IMR-90 (cell line): ENCODE data around the gene RNF144A. TPM values are rescaled to one million over a fixed set of nuclear protein-coding genes. Genes with fewer than 3 reads are reported as not detected.

Experiments used
- ATAC-seq: fragments of 200-7000 bp; cut with Tn5 transposase; 2 replicates; pipeline ENCODE4 v1.9.1; 2020; ENCODE audit warnings: low read depth, mild to moderate bottlenecking, moderate library complexity
- BruUV-seq: library from RNA; stranded (reverse); fragments of 400-500 nt; replicated peaks from 2 replicates; lab custom pipeline; 2021; lab: Mats Ljungman, UMichigan
- CTCF ChIA-PET: fragments of 300-600 bp; formaldehyde crosslinking; extraction: SDS; loops from one replicate; lab custom pipeline; 2021; ENCODE audit warnings: antibody characterized with exemption; lab: Yijun Ruan, JAX
- POLR2A ChIA-PET: fragments of 300-600 bp; sonication (Branson Sonifier 250); formaldehyde crosslinking; loops from one replicate; lab custom pipeline; 2022; ENCODE audit warnings: antibody characterized with exemption; ENCODE audit not compliant: unreplicated experiment; lab: Charles Lee
- DNase-seq: peaks from one replicate; pipeline ENCODE4 v3.0.0; 2013
- H2AFZ ChIP-seq: replicated peaks from 2 replicates; pipeline ENCODE3; 2013; ENCODE audit warnings: low read length, mild to moderate bottlenecking; ENCODE audit not compliant: poor library complexity
- H2AK5ac ChIP-seq: 2 replicates; pipeline ENCODE4 v1.6.1; 2013; ENCODE audit warnings: low read depth, low read length, inconsistent platforms
- H2AK9ac ChIP-seq: replicated peaks from 2 replicates; pipeline ENCODE3; 2013; ENCODE audit warnings: mild to moderate bottlenecking, low read depth, low read length, moderate library complexity; ENCODE audit not compliant: poor library complexity
- H2BK120ac ChIP-seq: 2 replicates; pipeline ENCODE4 v1.6.1; 2013; ENCODE audit warnings: low read depth, low read length, inconsistent platforms
- H2BK15ac ChIP-seq: 3 replicates; pipeline ENCODE4 v1.6.1; 2013; ENCODE audit warnings: low read depth, low read length, inconsistent platforms
- H2BK20ac ChIP-seq: 2 replicates; pipeline ENCODE4 v1.6.1; 2013; ENCODE audit warnings: low read depth, mild to moderate bottlenecking, inconsistent platforms, low read length, moderate library complexity
- H2BK5ac ChIP-seq: 2 replicates; pipeline ENCODE4 v1.6.1; 2013; ENCODE audit warnings: mild to moderate bottlenecking, low read depth, low read length, inconsistent platforms; ENCODE audit not compliant: poor library complexity, severe bottlenecking
- H3K14ac ChIP-seq: replicated peaks from 2 replicates; pipeline ENCODE4 v1.6.1; 2013; ENCODE audit warnings: low read depth, low read length, inconsistent platforms
- H3K18ac ChIP-seq: 2 replicates; pipeline ENCODE4 v1.6.1; 2013; ENCODE audit warnings: low read depth, low read length, control low read depth
- H3K23ac ChIP-seq: 2 replicates; pipeline ENCODE4 v1.6.1; 2013; ENCODE audit warnings: low read depth, low read length, inconsistent platforms
- H3K27ac ChIP-seq: 2 replicates; pipeline ENCODE4 v1.5.1; 2013; ENCODE audit warnings: mild to moderate bottlenecking, control low read depth, low read length; ENCODE audit not compliant: insufficient read depth
- H3K27me3 ChIP-seq: 2 replicates; pipeline ENCODE4 v1.6.1; 2013; ENCODE audit warnings: low read length; ENCODE audit not compliant: control insufficient read depth, insufficient read depth
- H3K36me3 ChIP-seq: 2 replicates; pipeline ENCODE4 v1.6.1; 2013; ENCODE audit warnings: low read length, mixed read lengths; ENCODE audit not compliant: control insufficient read depth, insufficient read depth
- H3K4ac ChIP-seq: 2 replicates; pipeline ENCODE4 v1.6.1; 2013; ENCODE audit warnings: low read depth, low read length, inconsistent platforms
- H3K4me1 ChIP-seq: 2 replicates; pipeline ENCODE4 v1.6.1; 2013; ENCODE audit warnings: low read length, mixed read lengths; ENCODE audit not compliant: control insufficient read depth, insufficient read depth
- H3K4me2 ChIP-seq: 2 replicates; pipeline ENCODE4 v1.6.1; 2013; ENCODE audit warnings: low read depth, mild to moderate bottlenecking, control low read depth, low read length, moderate library complexity
- H3K4me3 ChIP-seq: 2 replicates; pipeline ENCODE4 v1.5.1; 2013; ENCODE audit warnings: low read depth, mild to moderate bottlenecking, control low read depth, low read length, moderate library complexity; ENCODE audit not compliant: insufficient read depth
- H3K56ac ChIP-seq: 2 replicates; pipeline ENCODE4 v1.6.1; 2013; ENCODE audit warnings: low read length, inconsistent platforms; ENCODE audit not compliant: insufficient read depth; ENCODE audit errors: extremely low read depth
- H3K79me1 ChIP-seq, 2 experiments: 2 replicates each; pipeline ENCODE4 v1.6.1; 2013; ENCODE audit warnings: low read length in 2 of 2, inconsistent platforms in 1 of 2, low read depth in 1 of 2
- H3K9ac ChIP-seq: 2 replicates; pipeline ENCODE4 v1.6.1; 2013; ENCODE audit warnings: low read depth, low read length, control low read depth
- H3K9me1 ChIP-seq: 2 replicates; pipeline ENCODE4 v1.6.1; 2013; ENCODE audit warnings: low read length, inconsistent platforms; ENCODE audit not compliant: insufficient read depth
- H3K9me3 ChIP-seq: 2 replicates; pipeline ENCODE4 v1.6.1; 2013; ENCODE audit warnings: low read length; ENCODE audit not compliant: control insufficient read depth, insufficient read depth
- H4K20me1 ChIP-seq: 2 replicates; pipeline ENCODE4 v1.6.1; 2013; ENCODE audit warnings: low read length, inconsistent platforms; ENCODE audit not compliant: insufficient read depth
- H4K5ac ChIP-seq: 2 replicates; pipeline ENCODE4 v1.6.1; 2013; ENCODE audit warnings: mild to moderate bottlenecking, low read depth, low read length, control low read depth
- H4K8ac ChIP-seq, 2 experiments: 2 replicates each; pipeline ENCODE4 v1.6.1; 2013; ENCODE audit warnings: low read depth in 2 of 2, low read length in 2 of 2, control low read depth in 1 of 2, inconsistent platforms in 1 of 2
- H4K91ac ChIP-seq: 2 replicates; pipeline ENCODE4 v1.6.1; 2013; ENCODE audit warnings: low read depth, low read length, inconsistent platforms; ENCODE audit not compliant: insufficient read depth
- CEBPB ChIP-seq: IDR thresholded peaks from 2 replicates; pipeline ENCODE4 v1.6.1; 2012; ENCODE audit warnings: low read depth, low read length, improper control_type of control experiment
- CHD1 ChIP-seq: IDR thresholded peaks from 2 replicates; pipeline ENCODE4 v1.6.1; 2012; ENCODE audit warnings: low read depth, low read length, improper control_type of control experiment
- FOS ChIP-seq: fragments of 150-350 bp; IDR thresholded peaks from 2 replicates; pipeline ENCODE4 v1.6.1; 2016; ENCODE audit warnings: low read depth, low read length
- MAZ ChIP-seq: IDR thresholded peaks from 2 replicates; pipeline ENCODE4 v1.6.1; 2012; ENCODE audit warnings: low read depth, mild to moderate bottlenecking, low read length, improper control_type of control experiment, moderate library complexity, borderline replicate concordance
- MXI1 ChIP-seq: IDR thresholded peaks from 2 replicates; pipeline ENCODE4 v1.6.1; 2012; ENCODE audit warnings: low read depth, mild to moderate bottlenecking, low read length, moderate library complexity, borderline replicate concordance
- NFE2L2 ChIP-seq: fragments of 150-350 bp; IDR thresholded peaks from 2 replicates; pipeline ENCODE4 v1.6.1; 2016; ENCODE audit warnings: low read depth, mild to moderate bottlenecking, low read length
- RAD21 ChIP-seq: IDR thresholded peaks from 2 replicates; pipeline ENCODE4 v1.6.1; 2012; ENCODE audit warnings: low read length, improper control_type of control experiment
- RCOR1 ChIP-seq: IDR thresholded peaks from 2 replicates; pipeline ENCODE4 v1.6.1; 2012; ENCODE audit warnings: mild to moderate bottlenecking, low read length, improper control_type of control experiment; ENCODE audit not compliant: insufficient replicate concordance
- RFX5 ChIP-seq: IDR thresholded peaks from 2 replicates; pipeline ENCODE4 v1.8.0; 2012; ENCODE audit warnings: low read depth, mild to moderate bottlenecking, low read length, moderate library complexity
- SMC3 ChIP-seq: fragments of 150-350 bp; IDR thresholded peaks from 2 replicates; pipeline ENCODE4 v1.6.1; 2016; ENCODE audit warnings: low read depth, mild to moderate bottlenecking, antibody characterized with exemption, low read length, moderate library complexity
- WGBS, 2 experiments: methylation state at CpG; one replicate each; pipeline versions ENCODE4 v1.1.5 to v1.1.7; 2013; ENCODE audit warnings: missing lambda C conversion rate in 2 of 2; ENCODE audit not compliant: insufficient read length in 1 of 2; ENCODE audit errors: extremely low coverage in 2 of 2; 5-methylcytosine and 5-hydroxymethylcytosine counted together
- dilution Hi-C: fragments of 300-500 bp; cut with HindIII; formaldehyde crosslinking; loops from one replicate; pipeline ENCODE4 v1.14.3; 2018; ENCODE audit warnings: low sequenced_read_pairs; ENCODE audit not compliant: unreplicated experiment
- in situ Hi-C: fragments of 300-500 bp; cut with MboI; formaldehyde crosslinking; loops from 3 replicates; pipeline ENCODE4 v1.14.3; 2019; ENCODE audit warnings: low sequenced_read_pairs, inconsistent platforms, mixed read lengths
- intact Hi-C: fragments of 100-400 bp; cut with micrococcal nuclease; formaldehyde crosslinking; loops from 2 replicates; pipeline ENCODE4 v1.10.0; 2022
- polyA plus RNA-seq, 3 experiments: library from polyadenylated mRNA; depleted of rRNA; stranded (reverse); fragments of >200 nt; gene quantifications; 2 replicates each; pipeline ENCODE4 v1.2.3, GENCODE V29; 2012; ENCODE audit warnings: low replicate concordance in 1 of 3
- total RNA-seq: library from RNA; depleted of rRNA; stranded (reverse); fragments of >200 nt; gene quantifications from 2 replicates; pipeline ENCODE4 v1.2.3, GENCODE V29; 2012
- TF ChIP-seq, protein P1 (sequence below): conservative IDR thresholded peaks from 2 replicates; pipeline ENCODE4 v1.5.1; 2012; ENCODE audit warnings: mild to moderate bottlenecking, low read depth, low read length, improper control_type of control experiment
- TF ChIP-seq, protein P2 (sequence below): fragments of 150-350 bp; IDR thresholded peaks from 2 replicates; pipeline ENCODE4 v1.6.1; 2017; ENCODE audit warnings: mild to moderate bottlenecking, antibody characterized with exemption, low read length, low read depth

The RNF144A gene
- total and polyA plus RNA-seq, 2 of the 4 experiments (the other 2 are of a cell fraction) = 0.18 to 0.26 TPM

DNA sequence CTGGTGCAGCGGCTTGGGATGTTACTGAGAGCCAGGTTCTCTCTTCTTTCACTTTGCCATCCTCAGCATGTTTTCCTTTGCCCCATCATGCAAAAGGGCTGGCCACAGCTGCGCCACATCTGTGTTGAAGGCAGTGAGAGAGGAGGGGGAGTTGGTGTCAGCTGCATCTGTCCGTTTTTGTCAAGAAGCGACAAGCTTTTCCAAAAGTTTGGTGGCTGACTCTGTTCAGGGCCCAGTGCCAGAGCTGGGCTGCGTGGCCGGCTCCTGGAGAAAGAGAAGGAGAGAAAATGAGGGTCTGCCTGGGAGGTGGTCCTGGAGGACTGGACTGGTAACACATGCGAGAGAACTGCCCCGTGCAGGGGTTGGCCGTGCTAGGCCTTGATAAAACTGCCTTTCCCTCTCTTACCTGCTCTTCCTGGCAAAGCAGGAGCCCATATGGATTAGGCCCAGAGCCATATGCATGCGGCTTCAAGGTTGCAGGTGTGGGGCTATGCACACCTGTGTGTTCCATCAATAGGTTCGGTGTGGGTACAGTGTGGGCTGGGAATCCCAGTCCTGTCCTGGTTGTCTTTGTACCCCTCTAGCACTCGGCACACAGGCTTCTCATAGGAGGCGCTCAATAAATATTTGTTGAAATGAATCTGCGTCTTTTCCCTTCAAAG lies 9.0 kb downstream of the RNF144A start:
- no peak overlapping the region for H3K27ac ChIP-seq
- TF ChIP-seq MXI1 (no peak), NFE2L2 (no peak), CEBPB (no peak), MAZ (no peak), RAD21 (no peak), RCOR1 (no peak), CHD1 (no peak), SMC3 (no peak), FOS (no peak), RFX5 (no peak)
- TF ChIP-seq, protein P1, sequence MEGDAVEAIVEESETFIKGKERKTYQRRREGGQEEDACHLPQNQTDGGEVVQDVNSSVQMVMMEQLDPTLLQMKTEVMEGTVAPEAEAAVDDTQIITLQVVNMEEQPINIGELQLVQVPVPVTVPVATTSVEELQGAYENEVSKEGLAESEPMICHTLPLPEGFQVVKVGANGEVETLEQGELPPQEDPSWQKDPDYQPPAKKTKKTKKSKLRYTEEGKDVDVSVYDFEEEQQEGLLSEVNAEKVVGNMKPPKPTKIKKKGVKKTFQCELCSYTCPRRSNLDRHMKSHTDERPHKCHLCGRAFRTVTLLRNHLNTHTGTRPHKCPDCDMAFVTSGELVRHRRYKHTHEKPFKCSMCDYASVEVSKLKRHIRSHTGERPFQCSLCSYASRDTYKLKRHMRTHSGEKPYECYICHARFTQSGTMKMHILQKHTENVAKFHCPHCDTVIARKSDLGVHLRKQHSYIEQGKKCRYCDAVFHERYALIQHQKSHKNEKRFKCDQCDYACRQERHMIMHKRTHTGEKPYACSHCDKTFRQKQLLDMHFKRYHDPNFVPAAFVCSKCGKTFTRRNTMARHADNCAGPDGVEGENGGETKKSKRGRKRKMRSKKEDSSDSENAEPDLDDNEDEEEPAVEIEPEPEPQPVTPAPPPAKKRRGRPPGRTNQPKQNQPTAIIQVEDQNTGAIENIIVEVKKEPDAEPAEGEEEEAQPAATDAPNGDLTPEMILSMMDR = no peak
- TF ChIP-seq, protein P2, sequence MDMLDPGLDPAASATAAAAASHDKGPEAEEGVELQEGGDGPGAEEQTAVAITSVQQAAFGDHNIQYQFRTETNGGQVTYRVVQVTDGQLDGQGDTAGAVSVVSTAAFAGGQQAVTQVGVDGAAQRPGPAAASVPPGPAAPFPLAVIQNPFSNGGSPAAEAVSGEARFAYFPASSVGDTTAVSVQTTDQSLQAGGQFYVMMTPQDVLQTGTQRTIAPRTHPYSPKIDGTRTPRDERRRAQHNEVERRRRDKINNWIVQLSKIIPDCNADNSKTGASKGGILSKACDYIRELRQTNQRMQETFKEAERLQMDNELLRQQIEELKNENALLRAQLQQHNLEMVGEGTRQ = no peak
- H3K9ac ChIP-seq = no peak overlapping the region
- no peak overlapping the region for H3K4ac ChIP-seq
- no peak overlapping the region for H4K5ac ChIP-seq
- no peak overlapping the region for H2AFZ ChIP-seq
- no peaks in the 10 kb centered on the region for H3K4me1 ChIP-seq
- H3K4me2 ChIP-seq = no peak overlapping the region
- no peak overlapping the region for H3K56ac ChIP-seq
- ATAC-seq (no peak), DNase-seq (no peak)
- no peaks in the 10 kb centered on the region for H3K79me1 ChIP-seq
- H3K23ac ChIP-seq = no peak overlapping the region
- no peak overlapping the region for H3K14ac ChIP-seq
- no peak overlapping the region for H2BK15ac ChIP-seq
- H2AK5ac ChIP-seq = no peak overlapping the region
- no peaks in the 10 kb centered on the region for H3K36me3 ChIP-seq
- WGBS, 2 experiments = 41% methylated on average over 4 of the region's 14 CpGs; no CpG with 5 or more reads in 1 of the 2 experiments
- no peak overlapping the region for H2BK120ac ChIP-seq
- in situ Hi-C loops = no loop called here
- no peaks in the 10 kb centered on the region for H4K20me1 ChIP-seq
- no peak overlapping the region for H4K91ac ChIP-seq
- H3K18ac ChIP-seq = no peak overlapping the region
- POLR2A ChIA-PET = no interaction called here
- H2AK9ac ChIP-seq = no peak overlapping the region
- no peak overlapping the region for H2BK20ac ChIP-seq
- H4K8ac ChIP-seq = no peak overlapping the region
- CTCF ChIA-PET = no interaction called here
- intact Hi-C loops = no loop called here
- peaks cover 2% of the 10 kb centered on the region; the same call in 1 of the 2 replicates for H3K27me3 ChIP-seq
- H3K9me1 ChIP-seq = no peaks in the 10 kb centered on the region
- no TSS peak for BruUV-seq
- H2BK5ac ChIP-seq = no peak overlapping the region
- H3K4me3 ChIP-seq = no peak overlapping the region
- dilution Hi-C loops = no loop called here
- no peaks in the 10 kb centered on the region for H3K9me3 ChIP-seq
